MM.1S (cell line): ENCODE data around the gene DOCK10.
A peak's percentile ranks its signal among the peaks of the same experiment; 100 is the strongest.

Experiments used
- DNase-seq: peaks from one replicate; pipeline ENCODE4 v3.0.0-alpha.2; 2015
- H2AFZ ChIP-seq: fragments of 300-600 bp; sonication (generic); 2 replicates; pipeline ENCODE4 v1.6.0; 2016; ENCODE audit warnings: antibody characterized with exemption, low read length
- H3F3A ChIP-seq: fragments of 300-600 bp; sonication (generic); 2 replicates; pipeline ENCODE4 v1.6.1; 2016; ENCODE audit warnings: mild to moderate bottlenecking, antibody characterized with exemption, low read length, moderate library complexity, mixed read lengths; ENCODE audit not compliant: insufficient read depth
- H3K27ac ChIP-seq: fragments of 300-600 bp; sonication (generic); 2 replicates; pipeline ENCODE4 v1.5.1; 2016; ENCODE audit warnings: mild to moderate bottlenecking, low read length
- H3K27me3 ChIP-seq: fragments of 300-600 bp; sonication (generic); replicated peaks from 2 replicates; pipeline ENCODE4 v1.6.0; 2016; ENCODE audit warnings: low read length; ENCODE audit not compliant: insufficient read depth
- H3K36me3 ChIP-seq: fragments of 300-600 bp; sonication (generic); replicated peaks from 2 replicates; pipeline ENCODE4 v1.6.1; 2016; ENCODE audit warnings: mild to moderate bottlenecking, low read length, mixed read lengths; ENCODE audit not compliant: insufficient read depth
- H3K4me1 ChIP-seq: fragments of 300-600 bp; sonication (generic); 2 replicates; pipeline ENCODE4 v1.6.1; 2016; ENCODE audit warnings: low read length, mixed read lengths
- H3K4me2 ChIP-seq: fragments of 300-600 bp; sonication (generic); 2 replicates; pipeline ENCODE4 v1.6.0; 2016; ENCODE audit warnings: low read depth, low read length
- H3K4me3 ChIP-seq: fragments of 300-600 bp; sonication (generic); 2 replicates; pipeline ENCODE4 v1.5.1; 2016; ENCODE audit warnings: low read length, mixed read lengths
- H3K79me2 ChIP-seq: fragments of 300-600 bp; sonication (generic); 2 replicates; pipeline ENCODE4 v1.6.1; 2016; ENCODE audit warnings: mixed run types, low read length, mixed read lengths
- H3K9ac ChIP-seq: fragments of 300-600 bp; sonication (generic); 2 replicates; pipeline ENCODE4 v1.6.1; 2016; ENCODE audit warnings: low read length, mixed read lengths
- H3K9me2 ChIP-seq: fragments of 300-600 bp; sonication (generic); replicated peaks from 2 replicates; pipeline ENCODE4 v1.6.1; 2016; ENCODE audit warnings: mild to moderate bottlenecking, low read length, mixed read lengths; ENCODE audit not compliant: insufficient read depth
- H3K9me3 ChIP-seq: fragments of 300-600 bp; sonication (generic); replicated peaks from 2 replicates; pipeline ENCODE4 v1.6.1; 2016; ENCODE audit warnings: mild to moderate bottlenecking, low read length, mixed read lengths; ENCODE audit not compliant: insufficient read depth
- H4K20me1 ChIP-seq: fragments of 300-600 bp; sonication (generic); 2 replicates; pipeline ENCODE4 v1.6.1; 2016; ENCODE audit warnings: mild to moderate bottlenecking, low read length, moderate library complexity, mixed read lengths; ENCODE audit not compliant: insufficient read depth
- CTCF ChIP-seq: fragments of 300-600 bp; sonication (generic); IDR thresholded peaks from 2 replicates; pipeline ENCODE4 v1.5.1; 2016; ENCODE audit warnings: antibody characterized with exemption, low read length, mixed read lengths
- EZH2 ChIP-seq: fragments of 300-600 bp; sonication (generic); optimal IDR thresholded peaks from 2 replicates; pipeline ENCODE3; 2017; ENCODE audit warnings: low read depth, mild to moderate bottlenecking, antibody characterized with exemption, low read length, mixed read lengths
- EZH2phosphoT487 ChIP-seq: fragments of 300-600 bp; sonication (generic); IDR thresholded peaks from 2 replicates; pipeline ENCODE4 v1.6.1; 2018; ENCODE audit warnings: antibody characterized with exemption, low read length

Gene DOCK10

GRCh38 chr2:224966613-224967012 is 75.7 kb downstream of the DOCK10 start:
- no peaks in the 10 kb centered on the region for H3K9me2 ChIP-seq
- TF ChIP-seq EZH2 (no peak), EZH2phosphoT487 (no peak), CTCF (no peak)
- H4K20me1 ChIP-seq: no peaks in the 10 kb centered on the region
- no peak overlapping the region for H3K9ac ChIP-seq
- no peak overlapping the region for H3K4me3 ChIP-seq
- no peak for DNase-seq
- no peak overlapping the region for H2AFZ ChIP-seq
- peaks cover 67% of the 10 kb centered on the region for H3K79me2 ChIP-seq
- no peak overlapping the region for H3K4me2 ChIP-seq
- no peaks in the 10 kb centered on the region for H3K36me3 ChIP-seq
- no peaks in the 10 kb centered on the region for H3K27me3 ChIP-seq
- H3K27ac ChIP-seq: no peak overlapping the region
- H3K9me3 ChIP-seq: no peaks in the 10 kb centered on the region
- peaks cover 33% of the 10 kb centered on the region for H3K4me1 ChIP-seq
- peaks cover 14% of the 10 kb centered on the region for H3F3A ChIP-seq

GRCh38 chr2:224959556-224959955 is 82.7 kb downstream of the DOCK10 start:
- Histone ChIP-seq H3K27ac (no peak overlapping the region), H3K79me2 (peaks cover 49% of the 10 kb centered on the region), H3K4me3 (no peak overlapping the region), H3K4me1 (peaks cover 22% of the 10 kb centered on the region), H2AFZ (no peak overlapping the region), H3K9me3 (no peaks in the 10 kb centered on the region), H3K4me2 (no peak overlapping the region), H3K27me3 (no peaks in the 10 kb centered on the region), H3K9me2 (no peaks in the 10 kb centered on the region), H3K9ac (no peak overlapping the region), H3F3A (peaks cover 11% of the 10 kb centered on the region), H3K36me3 (no peaks in the 10 kb centered on the region), H4K20me1 (no peaks in the 10 kb centered on the region)
- DNase-seq: no peak
- TF ChIP-seq CTCF: no peak
- no peak for TF ChIP-seq EZH2
- TF ChIP-seq EZH2phosphoT487: no peak

GRCh38 chr2:224958873-224959272 is 83.4 kb downstream of the DOCK10 start:
- Histone ChIP-seq H3K27ac (no peak overlapping the region), H3K4me1 (peaks cover 24% of the 10 kb centered on the region), H3K27me3 (no peaks in the 10 kb centered on the region), H3F3A (peaks cover 11% of the 10 kb centered on the region), H3K4me3 (no peak overlapping the region), H3K9me3 (no peaks in the 10 kb centered on the region), H4K20me1 (no peaks in the 10 kb centered on the region), H2AFZ (no peak overlapping the region), H3K79me2 (peaks cover 45% of the 10 kb centered on the region), H3K36me3 (no peaks in the 10 kb centered on the region), H3K9ac (no peak overlapping the region), H3K9me2 (no peaks in the 10 kb centered on the region), H3K4me2 (peak overlapping the region; percentile 82)
- no peak for DNase-seq
- TF ChIP-seq CTCF (no peak), EZH2 (no peak), EZH2phosphoT487 (no peak)
